ENCODE data around the gene SF3B6. TPM values are rescaled to one million over a fixed set of nuclear protein-coding genes. Genes with fewer than 3 reads are reported as not detected.

SF3B6 gene
- total RNA-seq, 1 experiment from 2014 or later, result 285 TPM

DNA sequence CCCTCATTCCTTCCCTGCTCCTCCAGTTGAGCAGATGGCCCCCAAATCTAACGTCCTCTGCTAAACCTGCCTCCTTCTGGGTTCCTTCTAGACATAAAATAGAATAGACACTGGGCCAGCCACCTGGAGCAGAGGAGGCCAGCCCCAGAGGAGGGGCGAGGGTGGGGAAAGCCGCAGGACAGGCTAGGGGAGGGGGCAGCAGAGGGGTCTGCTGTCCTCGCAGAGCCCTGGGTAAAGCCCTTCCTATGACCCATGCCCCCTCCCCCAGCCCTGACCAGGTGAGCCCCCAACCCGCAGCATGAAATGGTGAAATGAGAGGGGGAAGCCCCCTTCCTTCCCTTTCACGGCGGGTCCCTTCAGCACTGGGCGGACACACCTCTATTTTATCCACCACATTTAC, 58.4 kb downstream of the SF3B6 start:
- no peaks in the 10 kb centered on the region for H4K20me1 ChIP-seq (ENCODE audit: insufficient read depth, low read depth, low read length)

More for the DNA sequence above, 58.4 kb downstream of the SF3B6 start:
- no peak overlapping the region for H3K27ac ChIP-seq (ENCODE audit: low read length)
- no peaks in the 10 kb centered on the region for H3K9me3 ChIP-seq (ENCODE audit: low read length)
- DNase-seq, result no peak
- H3K79me2 ChIP-seq (ENCODE audit: low read length), result no peaks in the 10 kb centered on the region
- no peaks in the 10 kb centered on the region for H3K4me1 ChIP-seq (ENCODE audit: low read length)
- H3K36me3 ChIP-seq (ENCODE audit: insufficient read depth, low read length), result no peaks in the 10 kb centered on the region
- no peak overlapping the region for H3K9ac ChIP-seq (ENCODE audit: low read length)
- no peak overlapping the region for H3K4me3 ChIP-seq (ENCODE audit: low read length)
- H3K27me3 ChIP-seq (ENCODE audit: low read length), result no peaks in the 10 kb centered on the region
- no peak overlapping the region for H3K4me2 ChIP-seq (ENCODE audit: low read depth, low read length, poor library complexity, severe bottlenecking)
- H2AFZ ChIP-seq (ENCODE audit: low read length), result no peak overlapping the region
- H3K9me2 ChIP-seq (replicated peaks; ENCODE audit: insufficient read depth, low read length), result no peaks in the 10 kb centered on the region

Small RNA genes within 50 kb of the gene (small RNA-seq; reads per million reads assigned to genes)
- not detected for gene RNU6-370P

Other genes starting within 250 kb of the SF3B6 start
- gene ATAD2B, start 149.2 kb downstream of the SF3B6 start, total RNA-seq (2014; rRNA removed; shearing (Covaris generic); ENCODE audit: low replicate concordance), result 17.1 and 34.5 TPM in 2 replicates
- 11.0 and 12.0 TPM in 2 replicates for gene UBXN2A, start 135.9 kb downstream of the SF3B6 start, total RNA-seq (2014; rRNA removed; shearing (Covaris generic); ENCODE audit: low replicate concordance)
- not detected in 2 replicates for gene MFSD2B, start 66.2 kb downstream of the SF3B6 start, total RNA-seq (2014; rRNA removed; shearing (Covaris generic); ENCODE audit: low replicate concordance)
- gene WDCP, start 28.9 kb downstream of the SF3B6 start, total RNA-seq (2014; rRNA removed; shearing (Covaris generic); ENCODE audit: low replicate concordance), result 8.8 and 24.3 TPM in 2 replicates
- gene FKBP1B, start 26.6 kb downstream of the SF3B6 start, total RNA-seq (2014; rRNA removed; shearing (Covaris generic); ENCODE audit: low replicate concordance), result 0.71 and 3.6 TPM in 2 replicates
- gene TP53I3, start 8.5 kb upstream of the SF3B6 start, total RNA-seq (2014; rRNA removed; shearing (Covaris generic); ENCODE audit: low replicate concordance), result 3.4 and 13.5 TPM in 2 replicates
- gene PFN4, start 47.0 kb upstream of the SF3B6 start, total RNA-seq (2014; rRNA removed; shearing (Covaris generic); ENCODE audit: low replicate concordance), result 2.1 TPM in 1 of 2 replicates, not detected in the other
- 6.4 and 16.8 TPM in 2 replicates for gene FAM228B, start 47.1 kb upstream of the SF3B6 start, total RNA-seq (2014; rRNA removed; shearing (Covaris generic); ENCODE audit: low replicate concordance)
- gene FAM228A, start 98.7 kb upstream of the SF3B6 start, total RNA-seq (2014; rRNA removed; shearing (Covaris generic); ENCODE audit: low replicate concordance), result 0.25 TPM in 1 of 2 replicates, not detected in the other

Measured in Karpas-422 (cell line).